GM21723 (cell line): ENCODE measurements around the gene CARMIL3.
A peak's percentile ranks its signal among the peaks of the same experiment; 100 is the strongest.
"Not testable (repeated sequence)": the region's sequence is repeated elsewhere in the genome, so short reads cannot be mapped to it uniquely, and the experiment has no call there.

Experiments used
- ATAC-seq: cut with Tn5 transposase; IDR thresholded peaks from one replicate; pipeline ENCODE4 v1.9.1; 2021; ENCODE audit warnings: mild to moderate bottlenecking, moderate library complexity; ENCODE audit not compliant: unreplicated experiment

CARMIL3 gene

DNA sequence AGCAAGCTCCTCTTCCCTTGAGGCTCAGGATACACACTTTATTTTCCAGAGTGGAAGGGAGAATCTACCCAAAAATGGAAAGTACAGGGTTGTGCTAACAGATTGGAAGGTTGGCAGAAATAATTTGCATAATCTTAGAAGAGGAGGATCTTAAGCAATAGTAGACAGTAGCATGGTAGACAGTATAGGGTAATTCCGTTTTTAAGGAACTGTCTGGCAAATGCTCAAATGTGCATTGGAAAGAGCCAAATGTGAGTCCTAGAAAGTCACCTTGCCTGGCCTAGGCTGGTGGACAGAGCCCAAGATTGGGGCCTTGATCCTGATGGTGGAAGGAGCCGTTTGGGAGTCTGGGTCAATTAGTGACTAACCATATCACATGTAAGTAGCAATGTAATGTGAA lies 13.1 kb upstream of the CARMIL3 start:
- ATAC-seq = no peak

DNA sequence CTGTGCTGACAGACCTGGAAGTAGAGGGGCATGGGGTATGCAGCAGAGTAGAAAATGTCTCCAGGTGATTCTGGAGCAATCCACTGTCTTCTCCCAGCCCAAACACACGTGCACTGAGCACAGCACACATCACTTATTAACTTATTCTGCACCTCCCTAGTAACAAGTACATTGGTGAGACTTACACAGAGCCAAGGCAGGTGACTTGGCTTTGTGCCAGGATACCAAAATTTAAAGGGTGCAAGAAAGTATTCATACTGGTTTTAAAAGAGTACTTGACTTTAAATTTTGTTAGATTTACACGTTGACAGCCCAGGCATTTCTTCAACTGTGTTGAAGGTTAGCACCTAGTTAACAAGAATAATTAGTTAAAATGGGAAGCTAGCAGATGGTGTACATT lies 11.1 kb upstream of the CARMIL3 start:
- no peak for ATAC-seq

DNA sequence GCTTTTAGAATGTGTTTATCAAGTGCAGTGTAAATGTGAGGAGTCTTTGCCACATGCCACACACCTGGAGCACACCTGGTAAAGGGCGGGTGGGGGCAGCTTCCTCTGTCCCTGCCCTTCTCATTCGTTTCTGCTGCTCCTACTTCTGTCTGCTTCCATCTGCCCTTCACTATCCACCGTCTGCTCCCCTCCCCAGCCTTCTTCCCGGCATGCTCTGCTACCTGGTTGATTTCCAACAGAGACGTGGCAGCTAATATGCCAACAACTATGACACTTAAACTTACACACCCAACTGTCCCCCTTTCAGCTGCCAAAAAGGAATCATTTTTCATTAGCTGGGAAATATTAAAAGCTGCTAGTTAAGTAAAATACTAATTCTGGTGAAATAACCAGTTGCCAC lies 9.1 kb upstream of the CARMIL3 start:
- ATAC-seq = no peak

DNA sequence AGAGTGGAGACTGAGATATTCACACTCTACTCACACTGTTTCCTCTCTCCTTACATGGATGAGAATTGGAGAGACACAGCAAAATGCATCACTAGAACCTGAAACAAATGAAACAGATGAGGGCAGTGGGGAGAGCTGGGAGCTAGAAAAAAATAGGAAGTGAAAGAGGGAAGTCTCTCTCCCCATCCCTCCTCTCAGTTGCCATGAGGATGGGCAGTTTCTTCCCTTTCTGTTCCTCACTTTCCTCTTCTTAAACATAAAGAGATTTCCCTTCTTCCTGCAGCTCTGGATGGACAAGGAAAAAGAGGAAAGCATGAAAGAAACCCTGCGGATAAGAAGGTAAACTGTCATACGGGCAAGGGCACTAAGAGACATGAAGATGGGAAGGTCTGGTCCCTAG lies 2.8 kb upstream of the CARMIL3 start:
- not testable (repeated sequence) for ATAC-seq

DNA sequence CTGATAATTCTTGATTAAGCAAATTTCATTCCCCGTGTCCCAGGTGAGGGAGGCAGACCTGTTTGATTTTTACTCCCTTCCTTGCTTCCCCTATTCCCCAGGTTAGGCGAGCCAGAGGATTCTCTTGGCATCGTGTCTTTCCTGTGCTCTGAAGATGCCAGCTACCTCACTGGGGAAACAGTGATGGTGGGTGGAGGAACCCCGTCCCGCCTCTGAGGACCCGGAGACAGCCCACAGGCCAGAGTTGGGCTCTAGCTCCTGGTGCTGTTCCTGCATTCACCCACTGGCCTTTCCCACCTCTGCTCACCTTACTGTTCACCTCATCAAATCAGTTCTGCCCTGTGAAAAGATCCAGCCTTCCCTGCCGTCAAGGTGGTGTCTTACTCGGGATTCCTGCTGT lies 1.1 kb upstream of the CARMIL3 start:
- not testable (repeated sequence) for ATAC-seq

DNA sequence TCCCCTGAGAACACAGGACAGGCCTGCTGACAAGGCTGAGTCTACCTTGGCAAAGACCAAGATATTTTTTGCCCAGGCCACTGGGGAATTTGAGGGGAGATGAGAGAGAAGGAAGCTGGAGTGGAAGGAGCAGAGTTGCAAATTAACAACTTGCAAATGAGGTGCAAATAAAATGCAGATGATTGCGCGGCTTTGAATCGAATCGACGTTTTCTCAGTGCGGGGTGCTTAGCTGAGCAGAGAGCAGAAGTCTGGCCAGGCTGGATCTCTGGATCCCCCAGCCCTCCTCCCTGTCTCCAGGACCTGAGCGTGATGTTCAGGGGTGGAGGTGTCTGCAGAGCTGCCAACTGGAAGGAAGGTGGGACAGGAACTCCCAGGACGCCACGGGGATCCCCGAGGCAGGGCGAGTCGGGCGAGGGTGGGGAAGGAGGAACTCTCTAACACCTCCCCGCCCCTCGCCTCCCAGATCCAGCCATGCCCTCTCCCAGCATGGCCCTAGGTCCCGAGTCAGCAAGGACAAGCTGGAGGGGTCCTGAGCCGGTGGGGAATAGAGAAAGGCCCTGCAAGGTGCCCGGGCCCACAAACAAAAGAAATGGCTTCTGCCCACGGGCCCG lies 527 bp upstream of the CARMIL3 start:
- peak; percentile 22 for ATAC-seq

DNA sequence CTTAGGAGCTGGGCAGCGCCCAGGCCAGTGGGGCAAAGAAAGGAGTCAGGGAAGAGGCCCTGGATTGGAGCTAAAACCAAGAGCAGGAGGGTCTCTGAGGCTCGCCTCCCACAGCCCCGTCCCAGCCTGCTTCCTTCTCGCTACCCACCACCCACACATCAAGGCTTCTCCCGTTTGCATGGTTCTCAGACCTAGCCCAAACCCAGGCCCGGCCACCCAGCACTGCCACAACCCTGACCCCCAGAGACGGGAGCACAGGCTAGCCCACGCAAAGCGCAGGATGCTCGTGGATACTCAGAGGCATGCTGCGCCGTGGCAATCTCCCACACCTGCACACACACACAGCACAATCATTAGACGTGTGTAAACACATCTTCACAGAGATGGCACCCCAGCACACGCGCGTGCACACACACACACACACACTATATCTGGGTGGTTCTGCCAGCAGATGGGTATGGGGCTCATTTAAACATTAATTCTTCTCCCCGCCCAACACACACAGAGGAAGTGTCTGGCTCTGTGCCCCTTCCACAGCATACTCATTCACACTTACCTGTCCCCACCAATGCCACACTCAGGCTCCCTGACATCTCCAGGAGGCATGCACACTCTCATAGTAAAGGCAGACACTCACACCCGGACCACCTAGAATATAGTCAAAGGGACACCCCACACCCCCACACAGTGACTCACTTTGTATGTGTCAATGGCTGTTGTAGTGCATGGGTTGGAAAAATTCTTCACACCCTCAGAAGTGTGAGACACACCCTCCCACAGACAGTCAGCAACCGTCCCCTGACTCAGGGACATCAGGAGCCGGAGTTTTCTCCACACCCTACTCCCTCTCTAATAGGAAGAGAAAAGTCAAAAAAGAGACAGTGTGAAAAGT lies 1.1 kb downstream of the CARMIL3 start:
- ATAC-seq = no peak

DNA sequence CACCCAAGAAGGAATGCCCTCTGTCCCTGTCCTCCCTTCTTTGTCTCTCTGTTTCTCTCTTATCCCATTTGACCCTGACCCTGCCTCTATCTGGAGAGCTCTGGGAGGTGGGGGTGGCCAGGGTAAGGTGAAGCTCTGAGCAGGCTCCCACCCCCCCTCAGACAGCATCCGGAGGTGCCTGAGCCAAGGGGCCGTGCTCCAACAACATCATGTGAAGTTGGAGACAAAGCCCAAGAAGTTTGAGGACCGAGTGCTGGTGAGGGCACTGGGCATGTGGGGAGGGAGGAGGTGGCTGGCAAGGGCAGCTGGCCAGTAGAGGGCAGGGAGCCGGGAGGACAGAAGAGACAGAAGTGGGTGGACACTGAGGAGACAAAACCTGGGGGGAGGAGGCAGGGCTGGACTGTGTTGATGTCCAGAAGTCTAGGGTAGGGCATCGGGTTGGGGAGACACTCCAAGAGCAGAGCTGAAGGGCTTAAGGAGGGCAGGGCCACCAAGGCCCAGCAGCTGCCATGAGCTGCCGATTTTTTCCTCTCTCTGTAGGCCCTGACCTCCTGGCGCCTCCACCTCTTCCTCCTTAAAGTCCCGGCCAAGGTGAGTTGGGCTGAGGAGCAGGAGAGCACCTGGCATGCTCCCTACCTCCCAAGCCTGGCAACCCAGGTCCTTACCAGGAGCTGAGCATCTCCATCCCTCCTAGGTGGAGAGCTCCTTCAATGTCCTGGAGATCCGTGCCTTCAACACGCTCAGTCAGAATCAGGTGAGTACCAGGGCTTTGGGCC lies 1.9 kb downstream of the CARMIL3 start:
- no peak for ATAC-seq

DNA sequence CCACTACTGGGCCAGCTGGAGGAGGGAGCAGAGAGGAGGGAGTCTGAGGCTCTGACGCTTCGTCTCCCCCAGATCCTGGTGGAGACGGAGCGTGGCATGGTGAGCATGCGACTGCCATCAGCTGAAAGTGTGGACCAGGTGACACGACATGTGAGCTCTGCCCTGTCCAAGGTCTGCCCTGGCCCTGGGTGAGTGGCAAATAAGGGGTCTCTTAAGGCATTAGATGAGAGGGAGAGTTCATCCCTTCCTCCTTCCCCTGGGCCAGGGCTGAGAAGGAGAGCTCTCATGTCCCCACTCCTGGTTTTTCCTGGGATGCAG lies 2.5 kb downstream of the CARMIL3 start:
- ATAC-seq = no peak

DNA sequence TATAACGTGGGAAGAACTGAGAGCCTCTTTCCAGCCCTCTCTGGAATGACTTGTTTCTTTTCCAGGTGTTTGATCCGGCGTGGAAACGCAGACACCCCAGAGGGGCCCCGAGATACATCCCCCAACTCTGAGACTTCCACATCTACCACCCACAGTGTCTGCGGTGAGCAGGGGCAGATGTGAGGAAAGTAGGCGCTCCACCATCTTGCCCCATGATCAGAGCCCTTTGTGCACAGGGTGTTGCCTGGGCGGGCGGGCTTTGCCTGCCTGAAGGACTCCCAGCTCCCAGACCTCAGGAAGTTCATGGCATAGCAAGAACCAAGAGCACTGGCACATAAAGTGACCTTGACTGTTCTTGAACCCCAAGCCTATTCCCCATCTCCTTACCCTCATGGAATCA lies 2.8 kb downstream of the CARMIL3 start:
- no peak for ATAC-seq

DNA sequence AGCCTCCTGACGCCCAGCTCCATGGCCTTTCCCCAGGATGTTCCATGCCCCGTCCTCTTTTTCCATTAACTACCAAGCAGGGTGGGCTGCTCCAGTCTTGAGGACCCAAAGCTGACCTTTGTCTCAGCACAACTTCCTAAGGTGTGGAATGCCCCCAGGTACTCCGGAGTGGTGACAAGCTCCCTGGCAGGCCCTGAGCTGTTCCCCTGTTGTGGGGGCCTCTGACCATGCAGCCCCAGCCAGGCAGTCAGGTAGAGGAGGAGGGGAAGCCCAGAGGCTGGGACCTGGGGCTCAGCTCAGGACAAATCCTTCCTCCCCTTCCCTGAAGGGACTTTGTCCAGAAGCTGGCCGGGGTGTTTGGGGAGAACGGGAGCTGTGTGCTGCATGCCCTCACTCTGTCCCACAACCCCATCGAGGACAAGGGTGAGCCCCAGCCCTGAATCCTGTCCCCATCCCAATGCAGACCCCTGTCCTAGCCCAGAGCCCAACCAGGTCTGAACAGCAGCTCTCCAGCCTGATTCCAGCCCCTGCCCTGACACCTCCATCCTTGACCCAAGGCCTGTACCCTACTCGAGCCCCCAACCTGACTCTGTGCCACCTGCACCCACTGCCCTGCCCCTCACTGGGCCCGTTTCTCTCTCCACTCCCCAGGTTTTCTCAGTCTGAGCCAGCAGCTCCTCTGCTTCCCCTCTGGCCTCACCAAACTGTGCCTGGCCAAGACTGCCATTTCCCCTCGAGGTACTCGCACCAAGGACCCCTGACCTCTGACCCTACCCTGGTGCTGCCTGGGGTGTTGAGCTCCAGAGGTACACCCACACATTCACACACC lies 4.4 kb downstream of the CARMIL3 start:
- ATAC-seq = no peak

DNA sequence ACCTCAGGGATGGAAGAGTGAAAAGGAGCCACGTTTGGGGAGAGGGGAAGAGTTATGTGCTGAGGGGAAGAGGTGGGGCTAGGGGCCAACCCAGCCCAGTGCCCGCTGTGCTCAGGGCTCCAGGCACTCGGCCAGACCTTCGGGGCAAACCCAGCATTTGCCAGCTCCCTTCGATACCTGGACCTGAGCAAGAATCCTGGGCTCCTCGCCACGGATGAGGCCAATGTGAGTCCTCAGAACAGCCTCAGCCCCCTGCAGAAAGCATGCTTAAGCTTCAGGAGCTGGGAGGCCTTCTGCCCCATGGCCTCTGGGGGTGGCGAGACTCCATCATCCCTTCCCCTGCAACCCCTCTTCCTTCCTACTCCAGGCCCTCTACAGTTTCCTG lies 5.0 kb downstream of the CARMIL3 start:
- ATAC-seq = no peak

DNA sequence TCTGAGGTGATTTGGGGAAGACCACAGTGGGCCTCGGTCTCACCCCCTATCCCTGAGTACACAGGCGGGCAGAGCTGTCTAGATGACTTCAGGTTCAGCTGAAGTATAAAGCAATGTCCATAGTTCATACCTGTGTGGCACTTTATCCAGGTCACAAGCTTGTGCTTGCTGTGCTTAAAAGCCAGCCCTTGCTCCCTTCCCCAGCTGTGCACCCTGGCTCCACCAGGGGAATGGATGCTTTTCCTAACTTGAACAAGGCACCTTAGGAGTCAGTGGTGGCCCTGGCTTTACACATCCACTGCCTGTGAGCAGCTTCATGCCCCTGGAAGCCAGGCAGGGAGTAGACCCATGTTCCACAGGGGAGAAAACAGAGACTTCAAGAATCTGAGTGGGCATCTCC lies 5.5 kb downstream of the CARMIL3 start:
- ATAC-seq = no peak

DNA sequence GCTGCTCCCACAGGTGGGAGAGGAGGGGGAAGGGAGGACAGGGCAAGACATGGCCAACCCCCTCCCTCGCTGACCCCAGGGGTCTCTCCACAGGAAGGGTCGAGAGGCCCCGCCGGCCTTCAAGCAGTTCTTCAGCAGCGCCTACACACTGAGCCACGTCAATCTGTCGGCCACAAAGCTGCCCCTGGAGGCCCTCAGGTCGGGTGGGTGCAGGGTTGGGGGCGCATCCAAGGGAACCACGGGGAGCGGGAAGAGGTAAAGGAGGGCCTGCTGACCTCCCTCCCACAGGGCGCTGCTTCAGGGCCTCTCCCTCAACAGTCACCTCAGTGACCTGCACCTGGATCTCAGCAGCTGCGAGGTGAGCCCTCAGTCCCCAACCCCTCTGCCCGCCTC lies 6.1 kb downstream of the CARMIL3 start:
- ATAC-seq = no peak

DNA sequence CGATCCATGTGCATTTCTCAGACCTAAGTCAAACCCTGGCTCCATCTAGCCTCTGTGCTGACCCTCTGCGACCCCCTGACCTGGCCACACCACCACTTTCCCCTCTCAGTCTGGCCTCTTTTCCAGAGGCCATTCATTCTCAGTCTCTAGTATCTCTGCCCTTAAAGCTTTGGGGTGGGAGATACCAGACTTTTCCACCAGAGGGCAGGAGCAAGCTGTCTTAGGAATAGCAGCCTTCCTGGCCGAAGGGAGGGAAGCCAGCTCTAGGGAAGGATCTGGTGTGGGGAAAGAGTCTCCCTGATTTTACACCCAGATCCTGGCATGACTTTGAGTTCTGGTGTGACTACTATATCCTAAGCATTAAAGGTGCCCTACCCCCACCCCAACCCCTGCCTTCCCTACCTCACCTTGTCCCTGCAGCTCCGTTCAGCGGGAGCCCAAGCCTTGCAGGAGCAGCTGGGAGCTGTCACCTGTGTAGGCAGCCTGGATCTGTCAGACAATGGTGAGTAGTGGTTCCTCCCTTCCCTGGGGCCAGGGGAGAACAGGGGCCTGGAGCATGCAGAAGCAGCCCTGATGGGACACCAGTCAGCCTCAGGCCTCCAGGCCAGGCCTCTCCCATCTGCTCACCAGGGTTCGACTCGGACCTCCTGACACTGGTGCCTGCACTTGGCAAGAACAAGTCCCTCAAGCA lies 6.6 kb downstream of the CARMIL3 start:
- peak; percentile 67 for ATAC-seq

DNA sequence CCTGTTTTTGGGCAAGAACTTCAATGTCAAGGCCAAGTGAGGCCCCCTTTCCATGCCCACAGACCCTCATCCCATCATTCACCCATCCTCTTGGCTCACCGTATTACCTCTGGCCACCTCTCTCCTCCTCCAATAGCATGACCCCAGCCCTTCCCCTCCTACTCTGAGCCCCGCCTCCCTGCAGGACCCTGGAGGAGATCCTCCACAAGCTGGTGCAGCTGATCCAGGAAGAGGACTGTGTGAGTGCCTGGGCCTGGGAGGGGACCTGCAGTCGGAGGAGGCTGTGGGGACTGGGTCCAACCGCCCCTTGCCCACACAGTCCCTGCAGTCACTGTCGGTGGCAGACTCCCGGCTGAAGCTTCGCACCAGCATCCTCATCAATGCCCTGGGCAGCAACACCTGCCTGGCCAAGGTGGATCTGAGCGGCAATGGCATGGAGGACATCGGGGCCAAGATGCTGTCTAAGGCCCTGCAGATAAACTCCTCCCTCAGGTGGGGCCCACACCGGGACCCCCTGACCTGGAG lies 7.2 kb downstream of the CARMIL3 start:
- no peak for ATAC-seq

DNA sequence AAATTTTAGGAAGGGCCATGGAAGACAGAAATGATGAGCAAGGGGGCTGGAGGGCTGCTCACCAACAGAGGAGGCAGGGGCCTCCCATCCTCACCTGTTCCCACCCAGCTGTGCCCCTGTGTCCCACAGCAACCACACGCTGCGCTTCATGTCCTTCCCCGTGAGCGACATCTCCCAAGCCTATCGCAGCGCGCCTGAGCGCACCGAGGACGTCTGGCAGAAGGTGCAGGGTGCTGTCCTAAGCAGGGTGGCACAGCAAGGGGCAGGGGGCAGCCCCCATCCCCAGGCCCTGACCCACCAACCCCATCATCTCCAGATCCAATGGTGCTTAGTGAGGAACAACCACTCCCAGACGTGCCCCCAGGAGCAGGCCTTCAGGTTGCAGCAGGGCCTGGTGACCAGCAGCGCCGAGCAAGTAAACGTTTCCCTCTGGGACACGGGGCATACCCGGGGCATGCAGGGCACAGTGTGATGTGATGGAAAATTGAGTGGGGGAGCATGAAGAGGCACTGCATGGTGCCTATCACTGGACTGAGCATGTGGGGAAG lies 8.1 kb downstream of the CARMIL3 start:
- no peak for ATAC-seq

DNA sequence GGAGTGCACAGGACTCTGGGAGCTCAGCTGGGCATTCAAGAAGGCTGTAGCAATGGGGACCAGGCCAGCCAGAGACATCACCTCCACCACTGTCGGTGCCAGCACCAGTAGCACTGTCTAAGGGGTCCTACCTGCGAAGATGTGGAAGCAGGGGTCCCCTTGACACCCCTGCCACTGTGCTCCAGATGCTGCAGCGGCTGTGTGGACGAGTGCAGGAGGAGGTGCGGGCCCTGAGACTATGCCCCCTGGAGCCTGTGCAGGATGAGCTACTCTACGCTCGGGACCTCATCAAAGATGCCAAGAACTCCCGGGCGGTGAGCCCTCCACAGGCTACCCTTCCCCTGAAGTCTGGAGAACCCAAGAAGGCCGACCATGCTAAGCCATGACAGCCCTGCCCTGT lies 8.6 kb downstream of the CARMIL3 start:
- ATAC-seq = no peak

DNA sequence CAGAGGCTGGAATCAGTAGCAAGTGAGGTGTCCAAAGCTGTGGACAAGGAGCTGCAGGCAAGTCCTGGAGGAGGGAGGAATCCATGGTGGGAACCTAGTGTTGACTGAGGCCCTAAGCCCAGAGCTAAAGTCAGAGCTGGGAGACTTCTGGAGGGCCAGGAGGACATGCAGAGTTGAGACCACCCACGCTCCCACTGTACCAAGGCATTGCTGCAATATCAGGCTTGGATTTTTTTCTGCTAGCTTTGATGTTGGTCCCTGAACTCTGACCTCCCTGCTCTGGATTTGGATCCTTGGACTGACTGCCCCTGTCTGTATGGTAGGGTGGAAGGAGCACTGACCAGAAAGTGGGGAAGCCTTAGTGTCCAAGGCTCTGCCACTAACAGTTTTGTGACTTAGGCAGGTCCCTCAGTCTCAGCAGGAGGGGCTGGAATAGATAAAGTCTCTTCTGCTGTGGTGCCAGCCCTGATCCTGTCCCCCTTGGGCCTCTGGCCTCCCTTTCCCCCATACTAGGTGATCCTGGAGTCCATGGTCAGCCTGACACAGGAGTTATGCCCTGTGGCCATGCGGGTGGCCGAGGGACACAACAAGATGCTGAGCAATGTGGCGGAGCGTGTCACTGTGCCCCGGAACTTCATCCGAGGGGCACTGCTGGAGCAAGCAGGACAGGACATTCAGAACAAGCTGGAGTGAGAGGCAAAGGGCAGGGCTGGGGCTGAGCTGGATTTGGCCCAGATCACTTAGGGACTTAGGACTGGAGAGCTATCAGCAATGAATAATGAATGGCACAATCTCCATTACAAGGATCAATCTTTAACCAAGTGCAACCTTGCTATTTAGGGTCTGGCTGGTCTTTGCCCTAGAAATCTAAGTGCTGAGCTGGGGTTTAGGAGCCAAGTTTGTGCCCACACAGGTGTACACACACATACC lies 9.4 kb downstream of the CARMIL3 start:
- ATAC-seq = no peak
